Stimulated activated CD4-positive, alpha-beta T cell treated with anti-CD3 and anti-CD28 coated beads, TNF-alpha, amount 100 ng/mL, for 1 hour (primary cell): ENCODE measurements around the gene PUS1.
"Not testable (repeated sequence)": the region's sequence is repeated elsewhere in the genome, so short reads cannot be mapped to it uniquely, and the experiment has no call there.

Experiments
- DNase-seq, 3 donors: peaks; one replicate each; pipeline ENCODE4 v3.0.0-alpha.2; 2020; ENCODE audit warnings: low read depth in 3 of 3, low spot score in 1 of 3

The PUS1 gene

DNA sequence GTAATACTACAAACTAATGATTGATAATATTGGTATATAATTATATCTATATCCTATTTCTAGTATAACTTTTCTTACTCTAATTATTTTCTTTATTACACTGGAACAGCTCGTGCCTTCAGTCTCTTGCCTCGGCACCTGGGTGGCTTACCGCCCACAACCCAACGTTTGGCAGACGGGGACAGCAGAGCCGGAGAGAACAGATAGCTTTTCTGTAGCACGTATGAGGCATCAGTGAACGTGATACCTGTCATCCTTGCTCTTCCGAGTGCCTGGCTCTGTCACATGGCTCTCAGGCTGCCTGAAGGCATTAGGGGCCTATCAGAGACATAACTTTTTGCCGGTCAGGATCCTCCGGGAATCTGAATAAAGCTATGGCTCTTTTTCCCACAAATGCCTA, 5.5 kb downstream of the PUS1 start:
- DNase-seq = no peak

DNA sequence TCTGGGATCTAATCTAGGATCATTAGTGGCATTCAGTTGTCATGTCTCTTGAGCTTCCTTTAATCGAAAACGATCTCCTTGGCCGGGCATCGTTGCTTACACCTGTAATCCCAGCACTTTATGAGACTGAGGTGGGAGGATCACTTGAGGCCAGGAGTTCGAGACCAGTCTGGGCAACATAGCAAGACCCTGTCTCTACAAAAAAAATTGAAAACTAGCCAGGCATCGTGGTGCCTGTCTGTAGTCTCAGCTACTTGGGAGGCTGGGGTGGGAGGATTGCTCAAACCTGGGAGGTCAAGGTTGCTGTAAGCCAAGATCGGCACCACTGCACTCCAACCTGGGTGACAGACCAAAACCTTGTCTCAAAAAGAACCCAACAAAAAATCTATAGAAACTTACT, 9.0 kb downstream of the PUS1 start:
- DNase-seq = no peak

DNA sequence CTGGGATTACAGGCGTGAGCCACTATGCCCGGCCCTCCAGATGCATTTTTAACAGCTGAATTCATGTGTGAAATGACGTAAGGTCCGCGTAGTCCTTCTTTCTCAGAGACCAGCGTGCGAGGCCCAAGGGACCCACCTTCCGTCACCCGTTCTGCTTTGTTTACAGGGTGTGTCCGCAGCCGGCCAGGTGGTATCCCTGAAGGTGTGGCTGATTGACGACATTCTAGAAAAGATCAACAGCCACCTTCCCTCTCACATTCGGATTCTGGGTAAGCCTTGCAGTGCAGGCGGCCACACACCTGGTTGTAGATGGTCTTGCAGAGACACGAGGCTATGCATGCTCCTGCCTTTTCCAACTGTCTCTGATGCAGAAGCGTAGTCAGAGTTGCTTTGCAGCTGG, 9.9 kb downstream of the PUS1 start:
- no peak for DNase-seq

DNA sequence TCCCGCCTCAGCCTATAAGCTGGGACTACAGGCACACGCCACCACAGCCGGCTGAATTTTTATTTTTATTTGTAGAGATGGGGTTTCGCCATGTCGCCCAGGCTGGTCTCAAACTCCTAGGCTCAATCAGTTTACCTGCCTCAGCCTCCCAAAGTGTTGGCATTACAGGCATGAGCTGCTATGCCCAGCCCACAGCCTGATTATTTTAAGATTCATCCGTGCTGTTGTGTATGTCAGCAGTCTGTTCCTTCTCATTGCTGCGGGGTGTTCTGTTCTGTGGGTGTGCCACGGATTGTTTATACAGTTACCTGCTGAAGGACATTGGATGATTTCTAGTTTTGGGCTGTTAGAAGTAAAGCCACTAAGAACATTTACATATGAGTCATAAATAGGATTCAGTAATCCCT, 11.1 kb downstream of the PUS1 start:
- no peak for DNase-seq

DNA sequence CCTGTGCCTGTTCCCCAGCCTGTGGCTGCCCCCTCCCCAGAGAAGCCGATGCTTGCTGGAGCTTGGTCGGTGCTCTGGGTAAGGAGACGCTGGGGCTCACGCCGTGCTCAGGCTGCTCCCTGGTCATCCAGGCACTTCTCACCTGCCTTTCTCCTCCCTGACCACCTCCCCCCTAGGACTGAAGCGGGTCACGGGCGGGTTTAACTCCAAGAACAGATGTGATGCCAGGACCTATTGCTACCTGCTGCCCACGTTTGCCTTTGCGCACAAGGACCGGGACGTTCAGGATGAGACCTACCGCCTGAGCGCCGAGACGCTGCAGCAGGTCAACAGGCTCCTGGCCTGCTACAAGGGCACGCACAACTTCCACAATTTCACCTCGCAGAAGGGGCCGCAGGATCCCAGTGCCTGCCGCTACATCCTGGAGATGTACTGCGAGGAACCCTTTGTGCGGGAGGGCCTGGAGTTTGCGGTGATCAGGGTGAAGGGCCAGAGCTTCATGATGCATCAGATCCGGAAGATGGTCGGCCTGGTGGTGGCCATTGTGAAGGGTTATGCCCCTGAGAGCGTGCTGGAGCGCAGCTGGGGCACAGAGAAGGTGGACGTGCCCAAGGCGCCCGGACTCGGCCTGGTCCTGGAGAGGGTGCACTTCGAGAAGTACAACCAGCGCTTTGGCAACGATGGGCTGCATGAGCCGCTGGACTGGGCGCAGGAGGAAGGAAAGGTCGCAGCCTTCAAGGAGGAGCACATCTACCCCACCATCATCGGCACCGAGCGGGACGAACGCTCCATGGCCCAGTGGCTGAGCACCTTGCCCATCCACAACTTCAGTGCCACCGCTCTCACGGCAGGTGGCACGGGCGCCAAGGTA, 12.3 kb downstream of the PUS1 start:
- no peak for DNase-seq

DNA sequence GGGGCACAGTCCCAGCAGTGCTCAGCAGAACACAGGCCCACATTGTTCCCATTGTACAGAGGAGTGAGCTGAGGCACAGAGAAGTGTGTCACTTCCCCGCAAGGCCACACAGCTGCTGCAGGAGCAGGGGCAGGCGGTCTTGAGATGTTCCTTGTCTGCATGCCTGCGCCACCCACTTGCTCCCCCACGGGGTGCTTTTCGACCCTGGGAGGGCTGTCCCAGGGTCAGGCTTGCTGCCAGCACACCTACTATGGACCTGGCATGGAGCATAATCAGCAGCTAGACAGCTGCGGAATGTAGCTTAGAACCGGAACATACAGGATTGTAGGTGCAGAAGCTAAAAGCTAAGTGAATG, 12.9 kb downstream of the PUS1 start:
- DNase-seq = no peak

DNA sequence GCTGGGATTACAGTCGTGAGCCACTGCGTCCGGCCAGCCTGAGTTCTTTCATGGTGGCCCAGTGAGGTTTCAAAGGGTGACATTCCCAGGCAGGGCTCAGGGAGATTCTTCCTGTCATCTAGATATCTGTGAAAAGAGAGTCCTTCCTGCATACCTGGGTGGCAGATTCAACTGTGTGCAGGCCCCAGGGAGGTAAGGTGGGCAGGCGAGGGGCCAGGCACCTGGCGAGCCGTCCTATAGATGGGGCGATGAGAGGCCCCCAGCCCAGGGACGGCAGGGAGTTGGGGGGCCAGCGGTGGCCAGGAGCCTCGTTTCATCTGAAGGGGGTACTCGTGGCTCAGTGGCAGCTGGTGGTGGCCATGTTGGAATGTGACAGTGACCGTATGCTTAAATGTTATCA, 13.6 kb downstream of the PUS1 start:
- DNase-seq = no peak

DNA sequence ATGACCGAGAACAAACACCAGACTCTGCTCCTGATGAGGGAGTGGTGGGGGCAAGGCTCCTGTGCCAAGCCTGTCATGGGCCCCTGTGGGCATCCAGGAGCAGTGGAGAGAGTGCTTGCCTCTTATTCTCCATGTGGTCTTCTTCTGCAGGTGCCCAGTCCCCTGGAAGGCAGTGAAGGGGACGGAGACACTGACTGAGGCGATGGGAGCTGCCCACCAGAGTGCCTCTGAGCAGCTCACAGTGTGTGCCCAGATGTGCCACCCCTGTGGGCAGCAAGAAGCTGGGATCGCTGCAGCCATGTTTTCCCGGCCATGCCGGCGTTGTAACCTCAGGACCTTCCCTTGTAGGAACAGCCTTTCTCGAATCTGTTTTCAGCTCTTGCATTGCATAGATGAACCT, 14.3 kb downstream of the PUS1 start:
- DNase-seq = no peak

DNA sequence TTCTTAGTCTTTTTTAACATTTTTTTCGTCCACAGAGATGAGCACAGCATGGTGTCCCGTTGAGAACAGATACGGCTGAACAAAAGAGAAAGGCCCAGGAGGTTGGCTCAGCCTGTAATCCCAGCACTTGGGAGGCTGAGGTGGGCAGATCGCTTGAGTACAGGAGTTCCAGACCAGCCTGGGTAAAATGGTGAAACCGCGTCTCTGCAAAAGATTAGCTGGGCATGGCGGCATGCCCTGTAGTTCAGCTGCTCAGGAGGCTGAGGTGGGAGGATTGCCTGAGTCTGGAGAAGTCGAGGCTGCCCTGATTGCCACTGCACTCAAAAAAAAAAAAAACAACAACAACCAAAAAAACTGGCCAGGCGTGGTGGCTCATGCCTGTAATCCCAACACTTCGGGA, 14.8 kb downstream of the PUS1 start:
- DNase-seq = no peak

DNA sequence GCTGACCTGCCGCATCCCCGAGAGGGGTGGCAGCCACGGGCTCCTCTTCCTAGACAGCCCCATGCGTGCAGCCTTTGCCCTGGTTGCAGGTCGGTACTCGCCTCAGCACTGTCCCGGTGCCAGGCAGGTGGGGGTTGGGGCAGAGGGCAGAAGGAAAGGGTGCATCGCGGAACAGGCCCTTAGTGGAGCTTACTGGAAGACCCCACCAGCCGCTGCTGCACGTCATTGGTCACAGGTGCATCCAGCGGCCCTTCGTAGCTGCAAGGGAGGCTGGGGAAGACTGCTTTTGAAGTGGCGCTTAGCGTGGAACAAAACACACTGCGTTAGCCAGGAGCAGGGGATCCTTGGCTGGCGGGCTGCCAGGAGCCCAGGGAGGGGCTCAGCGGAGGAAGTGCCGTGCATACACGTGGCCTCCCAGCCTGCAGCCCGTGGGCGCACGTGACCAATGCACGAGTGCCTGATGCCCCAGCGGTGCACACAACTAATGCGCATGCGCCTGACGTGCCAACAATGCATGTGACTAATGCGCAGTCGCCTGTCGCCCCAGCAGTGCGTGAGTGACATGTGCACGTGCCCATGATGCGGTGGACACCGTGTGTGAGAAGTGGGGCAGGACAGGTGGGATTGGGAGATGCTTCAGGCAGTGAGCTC, 15.7 kb downstream of the PUS1 start:
- DNase-seq = no peak

DNA sequence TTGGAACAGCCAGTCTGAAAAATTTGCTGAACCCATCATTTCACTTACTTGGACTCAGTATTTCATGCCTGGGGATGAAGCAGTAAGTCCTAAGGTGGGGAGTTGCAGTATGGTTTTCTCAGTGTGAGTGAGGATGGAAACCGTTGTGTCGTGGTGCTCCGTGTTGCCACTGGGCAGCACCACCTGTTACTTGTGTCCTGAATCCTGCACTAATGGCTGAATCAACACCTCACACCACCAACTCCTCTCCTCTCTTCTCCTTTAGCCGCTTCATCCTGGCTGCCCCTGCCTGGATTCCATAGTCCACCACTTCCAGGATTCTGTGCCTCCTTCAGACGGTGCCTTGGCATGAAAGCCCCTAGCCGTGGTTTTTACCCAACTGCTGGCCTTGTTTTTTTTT, 17.7 kb downstream of the PUS1 start:
- no peak for DNase-seq

DNA sequence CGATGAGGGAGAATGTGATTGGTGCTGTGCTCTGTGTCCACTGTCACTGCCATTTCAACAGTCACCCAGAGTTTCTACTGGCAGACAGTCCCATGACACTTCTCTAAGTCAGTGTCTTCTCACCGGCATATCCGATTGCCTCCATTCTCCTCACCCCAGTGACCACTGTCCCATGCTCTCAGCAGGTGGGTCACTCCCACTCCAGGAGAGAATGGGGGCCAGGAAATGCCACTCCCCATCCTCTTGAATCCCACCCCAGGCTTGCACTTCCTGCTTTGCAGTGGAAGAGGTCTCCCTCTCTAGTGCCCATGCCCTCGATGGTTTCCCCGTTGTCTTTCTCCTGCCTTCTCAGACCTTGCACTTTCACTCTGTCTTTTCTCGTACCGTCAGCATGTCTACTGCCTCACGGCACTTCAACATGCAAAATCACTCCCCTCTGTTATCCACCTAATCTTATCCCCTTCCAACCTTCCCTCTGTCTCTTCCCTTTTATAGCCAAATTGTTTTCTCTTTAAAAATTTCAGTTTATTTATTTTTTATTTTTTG, 18.5 kb downstream of the PUS1 start:
- no peak for DNase-seq

DNA sequence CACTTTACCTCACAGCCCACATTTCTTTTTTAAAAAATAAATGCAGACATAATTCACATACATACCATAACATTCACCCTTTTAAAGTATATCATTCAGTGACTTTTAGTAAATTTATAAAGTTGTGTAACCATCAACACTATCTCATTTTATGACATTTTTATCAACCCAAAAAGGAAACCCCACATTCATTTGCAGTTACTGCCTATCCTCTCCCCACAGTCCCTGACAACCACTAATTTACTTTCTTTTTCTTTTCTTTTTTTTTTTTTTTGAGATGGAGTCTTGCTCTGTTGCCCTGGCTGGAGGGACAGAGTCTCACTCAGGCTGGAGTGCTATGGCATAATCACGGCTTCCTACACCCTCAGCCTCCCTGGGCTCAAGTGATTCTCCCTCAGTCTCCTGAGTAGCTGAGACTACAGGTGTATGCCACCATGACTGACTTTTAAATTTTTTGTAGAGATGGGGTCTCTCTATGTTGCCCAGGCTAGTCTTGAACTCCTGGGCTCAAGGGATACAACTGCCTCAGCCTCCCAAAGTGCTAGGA, 19.2 kb downstream of the PUS1 start:
- DNase-seq = no peak

DNA sequence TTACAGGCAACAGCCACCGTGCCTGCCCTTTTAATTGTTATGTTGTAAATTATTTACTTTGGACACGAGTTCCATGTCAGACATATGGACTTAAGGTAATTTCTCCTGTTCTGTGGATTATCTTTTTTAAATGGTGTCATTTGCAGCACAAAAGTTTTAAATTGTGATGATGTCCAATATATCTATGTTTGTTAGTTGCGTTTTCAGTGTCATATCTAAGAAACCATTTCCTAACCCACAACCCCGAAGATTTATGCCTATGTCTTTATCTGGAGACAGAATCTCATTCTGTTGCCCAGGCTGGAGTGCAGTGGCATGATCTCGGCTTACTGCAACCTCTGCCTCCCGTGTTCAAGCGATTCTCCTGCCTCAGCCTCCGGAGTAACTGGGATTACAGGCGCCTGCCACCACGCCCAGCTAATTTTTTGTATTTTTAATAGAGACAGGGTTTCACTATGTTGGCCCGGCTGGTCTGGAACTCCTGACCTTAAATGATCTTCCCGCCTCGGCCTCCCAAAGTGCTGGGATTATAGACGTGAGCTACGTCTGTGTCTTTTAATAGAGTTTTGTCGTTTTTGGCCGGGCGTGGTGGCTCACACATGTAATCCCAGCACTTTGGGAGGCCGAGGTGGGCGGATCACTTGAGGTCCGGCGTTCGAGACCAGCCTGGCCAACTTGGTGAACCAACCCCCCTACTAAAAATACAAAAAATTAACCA, 19.8 kb downstream of the PUS1 start:
- not testable (repeated sequence) for DNase-seq

DNA sequence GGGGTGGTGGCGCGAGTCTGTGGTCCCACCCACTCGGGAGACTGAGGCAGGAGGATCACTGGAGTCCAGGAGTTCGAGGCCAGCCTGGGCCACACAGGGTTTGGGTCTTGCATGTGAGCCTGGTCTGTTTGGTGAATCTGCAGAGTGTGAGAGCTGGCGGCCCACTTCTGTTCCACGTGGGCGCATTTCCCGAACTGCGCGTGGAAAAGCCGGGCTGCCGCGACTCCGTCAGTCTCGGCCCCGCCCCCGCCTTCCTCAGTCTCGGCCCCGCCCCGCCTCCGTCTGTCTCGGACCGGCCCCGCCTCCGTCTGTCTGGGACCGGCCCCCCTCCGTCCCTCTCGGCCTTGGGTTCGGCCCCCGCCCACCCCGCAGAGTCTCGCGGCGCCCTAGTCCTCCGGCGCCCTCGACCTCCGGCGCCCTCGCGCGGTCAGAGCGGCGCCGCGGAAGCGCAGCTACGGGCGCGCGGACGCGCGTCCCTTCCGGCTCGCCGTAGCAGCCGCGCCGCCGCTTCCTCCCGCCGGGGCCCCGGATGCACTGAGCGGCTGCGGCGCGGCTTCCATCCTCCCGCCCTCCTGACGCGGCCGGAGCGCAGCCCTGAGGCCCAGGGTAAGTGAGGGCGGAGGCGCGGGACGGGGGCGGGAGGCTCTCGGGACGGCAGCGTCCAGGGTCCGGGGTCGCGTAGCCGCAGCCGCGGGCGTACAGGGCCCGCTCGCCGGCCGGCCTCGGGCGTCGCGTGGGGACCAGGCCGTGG, 20.5 kb downstream of the PUS1 start, which contains the start of gene EP400:
Gene EP400, plus strand, starts transcription at position 512 of the 751 bp plus-strand sequence. CDS start 10,678 bp downstream, outside the sequence.
- peak; percentile 91 to 94 (median 92) for DNase-seq

DNA sequence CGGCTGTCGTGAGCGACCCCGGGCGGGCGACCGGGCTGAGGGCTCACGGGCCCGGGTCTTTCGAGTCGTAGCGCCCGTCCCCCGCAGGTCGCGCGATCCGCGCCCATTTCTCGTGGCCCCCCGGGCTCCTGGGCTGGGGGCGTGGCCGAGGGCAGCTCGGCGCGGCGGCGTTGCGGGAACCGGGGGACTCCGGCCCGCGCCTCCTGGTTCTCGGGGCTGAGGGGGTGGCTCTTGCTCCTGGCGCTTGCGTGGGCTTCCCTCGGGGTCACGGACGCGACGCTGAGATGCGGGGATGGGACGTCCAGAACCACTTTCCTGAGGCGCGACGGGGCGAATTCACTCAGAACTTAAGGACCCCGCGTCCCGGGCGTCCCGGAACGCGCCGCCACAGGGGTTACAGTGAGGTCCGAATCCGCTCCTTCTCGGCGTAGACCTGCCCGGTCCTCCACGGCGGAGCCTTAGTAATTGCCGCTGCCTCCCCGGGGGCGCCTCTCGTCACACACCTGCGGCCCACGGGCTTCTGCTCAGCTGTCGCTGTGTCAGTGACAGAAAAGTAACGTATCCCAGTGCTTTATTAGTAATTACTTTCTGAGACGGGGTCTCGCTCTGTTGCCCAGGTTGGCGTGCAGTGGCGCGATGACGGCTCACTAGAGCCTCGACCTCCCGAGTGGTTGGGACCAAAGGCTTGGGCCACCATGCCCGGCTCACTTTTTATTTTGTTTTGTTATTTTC, 21.3 kb downstream of the PUS1 start:
- peak in 1 of 3 donors; percentile 20 for DNase-seq

DNA sequence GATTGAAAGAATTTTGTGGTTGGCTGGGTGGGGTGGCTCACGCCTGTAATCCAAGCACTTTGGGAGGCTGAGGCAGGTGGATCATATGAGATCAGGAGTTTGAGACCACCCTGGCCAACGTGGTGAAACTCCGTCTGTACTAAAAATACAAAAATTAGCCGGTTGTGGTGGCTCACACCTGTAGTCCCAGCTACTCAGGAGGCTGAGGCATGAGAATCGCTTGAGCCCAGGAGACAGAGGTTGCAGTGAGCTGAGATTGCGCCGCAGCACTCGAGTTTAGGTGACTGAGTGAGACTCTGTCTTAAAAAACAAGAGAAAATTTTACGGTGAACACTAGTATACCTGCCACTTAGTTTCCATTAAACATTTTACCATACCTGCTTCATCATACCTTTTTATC, 24.7 kb downstream of the PUS1 start:
- DNase-seq = not testable (repeated sequence)

DNA sequence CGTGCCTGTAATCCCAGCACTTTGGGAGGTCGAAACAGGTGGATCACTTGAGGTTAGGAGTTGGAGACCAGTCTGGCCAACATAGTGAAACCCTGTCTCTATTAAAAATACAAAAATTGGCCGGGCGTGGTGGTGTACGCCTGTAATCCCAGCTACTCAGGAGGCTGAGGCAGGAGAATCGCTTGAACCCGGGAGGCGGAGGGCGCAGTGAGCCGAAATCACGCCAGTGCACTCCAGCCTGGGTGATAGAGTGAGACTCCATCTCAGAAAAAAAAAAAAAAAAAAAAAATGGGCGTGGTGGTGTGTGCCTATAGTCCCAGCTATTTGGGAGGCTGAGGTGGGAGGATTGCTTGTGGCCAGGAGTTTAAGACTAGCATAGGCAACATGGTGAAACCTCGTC, 25.4 kb downstream of the PUS1 start:
- DNase-seq = not testable (repeated sequence)

DNA sequence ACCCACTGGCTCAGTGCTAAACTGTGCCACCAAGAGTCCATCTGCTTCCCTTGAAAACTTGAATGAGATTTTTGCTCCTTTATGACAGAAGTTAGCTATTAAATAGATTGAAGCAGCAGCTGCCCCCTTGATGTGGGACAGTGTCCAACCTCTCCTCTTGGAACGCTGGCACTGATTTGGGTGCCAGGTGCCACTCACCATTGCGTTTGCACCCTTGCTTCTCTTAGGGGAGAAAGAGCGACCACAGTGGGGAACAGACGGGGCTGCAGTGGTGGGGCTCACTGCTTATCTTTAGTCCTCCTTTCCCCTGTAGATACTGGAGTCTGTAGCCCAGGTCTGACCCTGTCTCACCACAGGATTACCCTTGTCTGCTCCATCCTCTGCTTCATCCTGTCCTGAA, 30.0 kb downstream of the PUS1 start:
- no peak for DNase-seq
